RPMI7951 (cell line): Measurements from ENCODE around the gene KIF6. TPM values are rescaled to one million over a fixed set of nuclear protein-coding genes. Genes with fewer than 3 reads are reported as not detected.

Source experiments
- DNase-seq: peaks from one replicate; pipeline ENCODE4 v3.0.0-alpha.2; 2012; ENCODE audit warnings: low read depth
- total RNA-seq: library from RNA; depleted of rRNA; stranded (reverse); fragments of >200 nt; shearing (Covaris generic); gene quantifications from 2 replicates; pipeline ENCODE4 v1.2.3, GENCODE V29; 2014

The KIF6 gene
- total RNA-seq, 1 experiment from 2014 or later: 2.6 TPM

DNA sequence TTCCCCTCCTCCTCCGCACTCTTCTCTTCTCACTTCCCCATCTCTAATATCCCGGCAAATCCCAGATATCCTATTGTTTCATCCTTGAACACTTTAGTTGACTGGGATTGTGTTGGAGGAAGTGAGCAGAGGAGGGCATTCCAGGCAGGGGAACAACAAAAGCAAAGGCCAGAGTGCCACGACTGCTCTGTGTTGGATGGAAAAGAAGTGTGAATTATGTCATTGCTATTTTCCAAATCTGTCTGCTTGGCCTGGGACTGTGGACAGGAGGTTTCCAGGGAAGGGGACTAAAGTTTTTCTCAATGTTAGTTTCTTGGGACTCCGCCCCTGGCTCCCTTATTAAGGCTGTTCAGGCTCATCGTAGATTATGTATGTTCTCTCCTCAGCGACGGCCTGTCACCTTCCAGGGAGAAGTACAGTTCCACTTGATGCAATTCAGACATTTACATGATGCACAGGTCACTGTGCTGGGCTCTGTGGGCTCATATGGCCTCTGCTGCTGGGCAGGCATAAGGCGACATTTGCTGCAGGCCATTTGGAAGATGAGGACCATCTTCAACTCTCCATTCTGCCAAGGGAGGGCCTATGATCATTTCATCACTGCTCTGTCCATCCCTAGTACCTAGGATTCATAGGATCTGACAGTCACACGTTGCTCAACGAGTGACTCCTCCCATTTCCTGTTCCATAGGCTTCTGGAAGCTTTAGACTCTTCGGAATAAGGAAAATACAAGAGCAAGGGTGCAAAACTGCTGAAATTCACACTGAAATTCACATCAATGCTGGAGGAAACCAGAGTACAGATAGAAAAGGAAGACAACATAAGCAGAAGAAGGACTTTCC is 303.6 kb downstream of the KIF6 start:
- DNase-seq: no peak

DNA sequence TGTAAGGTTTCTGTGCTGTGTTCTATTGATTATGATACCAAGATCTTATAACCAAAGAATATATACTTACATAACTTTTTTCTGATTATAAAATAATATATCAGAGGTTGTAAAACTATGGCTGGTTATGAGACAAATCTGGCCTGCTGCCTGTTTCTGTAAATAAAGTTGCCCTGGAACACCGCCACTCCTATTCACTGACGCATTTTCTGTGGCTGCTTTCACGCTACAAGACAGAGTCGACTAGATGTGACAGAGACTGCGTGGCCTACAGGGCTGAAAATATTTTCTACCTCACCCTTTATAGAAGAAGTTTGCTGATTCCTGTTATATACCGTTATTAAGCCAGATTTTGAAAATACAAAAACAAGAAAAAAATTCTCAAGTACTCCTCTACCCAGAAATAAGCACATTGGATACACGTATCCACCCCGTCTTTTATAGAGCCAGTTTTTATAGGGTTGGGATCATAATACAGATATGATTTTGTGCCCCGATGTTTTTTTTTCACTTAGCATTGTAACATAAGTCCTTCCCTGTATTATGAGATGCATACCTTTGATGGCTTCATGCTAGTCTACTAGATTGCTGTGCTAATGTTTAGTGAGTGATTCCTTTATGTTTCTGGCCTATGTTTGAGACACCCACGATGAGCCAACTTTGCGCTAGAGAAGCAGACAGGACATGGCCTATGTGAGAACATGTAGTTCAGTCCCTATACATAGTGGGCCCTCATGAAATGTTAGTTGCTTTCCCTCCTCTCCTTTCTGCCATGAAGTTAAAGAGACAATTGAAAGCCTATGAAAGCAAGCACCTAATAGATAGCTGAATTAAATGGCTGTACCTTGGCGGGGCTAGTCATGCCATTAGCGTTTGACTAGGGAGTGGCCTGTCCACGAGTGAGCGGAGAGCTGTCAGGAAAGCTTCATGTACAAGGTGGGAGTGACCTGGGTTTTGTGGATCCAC is 304.6 kb downstream of the KIF6 start:
- peak; percentile 70 for DNase-seq

DNA sequence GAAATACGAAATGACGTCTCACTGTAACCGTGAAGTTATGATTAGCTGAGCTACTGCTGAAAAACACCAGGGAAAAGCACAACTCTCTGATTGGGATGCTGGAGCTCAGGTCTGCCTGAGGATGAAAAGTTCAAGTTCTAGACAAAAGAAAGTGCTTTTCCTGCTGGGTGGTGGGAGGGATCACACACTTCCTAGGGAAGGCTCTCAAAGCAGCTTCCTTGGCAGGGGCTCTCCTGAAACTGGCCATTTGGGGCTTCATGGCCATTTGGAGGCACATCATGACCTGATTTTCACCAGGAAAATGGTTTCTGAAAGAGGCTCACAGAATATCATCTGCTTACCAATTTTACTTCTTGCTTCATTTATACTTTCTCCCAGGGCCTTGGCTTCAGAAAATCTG is 305.6 kb downstream of the KIF6 start:
- DNase-seq: no peak

DNA sequence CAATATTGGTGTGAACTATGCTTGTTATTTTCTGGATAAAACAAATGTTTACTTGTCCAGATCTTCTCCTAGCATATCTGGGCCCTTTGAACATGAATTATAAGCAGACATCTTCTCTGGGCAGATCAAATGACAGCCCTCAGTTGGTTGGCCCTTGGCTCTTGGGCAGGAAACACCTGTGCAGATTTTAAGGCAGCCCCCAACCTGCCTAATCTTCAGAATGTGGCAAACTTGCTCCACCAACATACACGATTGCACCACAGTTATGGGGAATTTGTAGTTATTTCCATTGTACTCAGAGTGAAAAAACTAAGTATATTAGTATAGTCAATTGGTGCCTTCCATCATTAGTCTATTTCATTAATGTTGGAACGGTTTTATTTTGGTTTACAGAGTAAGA is 307.8 kb downstream of the KIF6 start:
- no peak for DNase-seq

DNA sequence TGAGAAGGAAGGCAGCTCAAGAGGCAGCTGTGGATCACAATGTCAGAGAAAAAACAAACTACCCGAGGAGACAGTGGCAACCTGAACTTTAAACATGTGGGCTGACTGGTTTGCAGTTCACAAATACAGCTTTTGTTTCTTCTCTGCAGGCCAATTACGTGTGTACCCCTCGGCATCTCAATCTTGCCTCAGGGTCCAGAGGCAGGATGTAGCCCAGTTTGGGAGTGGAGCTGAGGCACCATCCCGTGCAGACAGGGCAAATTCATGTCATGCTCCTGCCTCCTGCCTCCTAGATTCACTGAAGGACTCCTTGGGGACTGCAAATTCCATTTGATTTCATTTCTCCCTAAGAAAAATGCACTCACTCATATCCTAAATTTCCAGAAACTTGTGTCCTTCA is 308.5 kb downstream of the KIF6 start:
- DNase-seq: peak; percentile 99

DNA sequence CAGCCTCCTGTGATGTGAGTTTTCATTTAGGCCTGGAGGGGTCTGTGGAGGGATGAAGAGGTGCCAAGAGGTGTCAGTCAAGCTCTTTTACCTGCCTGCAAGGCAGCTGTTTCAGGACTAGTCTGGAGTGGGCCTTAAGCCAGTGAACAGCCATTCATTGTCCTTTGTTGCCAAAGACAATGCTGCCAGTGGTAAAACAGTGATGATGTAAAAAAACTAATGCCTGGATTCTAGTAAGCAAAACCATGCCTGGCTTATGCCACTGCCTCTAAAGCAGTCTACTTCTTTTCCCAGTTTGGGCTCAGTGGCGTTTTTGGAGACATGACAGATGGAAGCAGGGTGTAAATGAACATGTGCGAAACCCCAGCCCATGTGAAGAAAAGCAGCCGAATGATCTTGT is 309.2 kb downstream of the KIF6 start:
- DNase-seq: peak; percentile 41

DNA sequence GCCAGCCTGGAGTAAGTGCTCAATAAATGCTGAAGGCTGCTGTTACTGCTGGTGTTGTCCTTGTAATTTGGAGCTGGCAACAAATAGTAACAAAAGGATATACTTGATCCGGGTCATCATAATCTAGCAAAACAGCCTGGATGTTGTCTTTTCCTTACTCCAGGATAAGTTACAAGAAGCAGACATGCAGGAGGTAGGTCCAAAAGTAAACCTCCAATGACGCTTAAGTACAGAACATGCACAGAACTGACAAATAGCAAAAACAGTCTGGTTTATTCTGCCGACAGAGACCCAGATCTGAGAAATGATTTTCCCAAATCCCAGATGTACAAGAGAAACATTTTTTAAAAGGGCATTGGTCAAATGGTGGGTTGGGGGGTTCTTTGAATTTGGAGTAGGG is 309.7 kb downstream of the KIF6 start:
- DNase-seq: no peak

DNA sequence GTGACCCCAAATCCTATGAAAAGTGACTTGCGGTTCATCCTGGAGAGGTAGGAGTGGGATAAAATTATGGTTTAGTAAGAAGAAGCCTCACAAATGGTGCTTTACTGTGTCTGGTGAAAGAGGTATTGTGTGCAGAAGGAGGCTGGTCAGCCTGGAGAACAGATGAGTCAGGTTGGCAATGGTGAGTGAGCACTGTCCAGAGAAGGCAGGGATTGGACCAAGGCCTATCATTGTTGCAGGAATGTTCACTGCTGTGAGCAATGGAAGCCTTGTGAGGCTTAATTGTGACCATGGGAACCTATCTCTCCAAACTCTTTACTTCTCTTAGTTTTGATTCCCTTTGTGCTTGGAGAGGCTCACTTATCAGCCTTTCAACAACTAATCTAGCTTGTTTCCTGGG is 313.7 kb downstream of the KIF6 start:
- DNase-seq: peak; percentile 77

DNA sequence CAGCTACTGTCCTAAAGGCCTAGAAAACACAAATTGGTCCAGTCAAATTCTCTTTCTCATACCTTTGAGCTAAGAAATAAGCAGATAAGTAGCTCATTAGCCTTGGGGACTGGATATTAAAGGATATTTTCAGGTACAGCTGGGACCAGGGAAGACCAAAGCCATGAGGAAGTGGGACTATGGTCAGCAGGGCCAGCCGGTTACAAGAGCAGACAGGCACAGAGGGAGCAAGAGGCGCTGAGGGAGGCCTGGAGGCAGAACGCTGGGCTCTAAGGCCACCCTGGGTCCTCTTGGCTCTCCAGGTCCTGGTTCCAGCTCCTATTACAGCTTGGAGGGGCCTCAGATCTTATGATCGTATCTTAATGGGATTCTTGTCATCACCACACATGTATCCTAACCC is 314.2 kb downstream of the KIF6 start:
- no peak for DNase-seq

DNA sequence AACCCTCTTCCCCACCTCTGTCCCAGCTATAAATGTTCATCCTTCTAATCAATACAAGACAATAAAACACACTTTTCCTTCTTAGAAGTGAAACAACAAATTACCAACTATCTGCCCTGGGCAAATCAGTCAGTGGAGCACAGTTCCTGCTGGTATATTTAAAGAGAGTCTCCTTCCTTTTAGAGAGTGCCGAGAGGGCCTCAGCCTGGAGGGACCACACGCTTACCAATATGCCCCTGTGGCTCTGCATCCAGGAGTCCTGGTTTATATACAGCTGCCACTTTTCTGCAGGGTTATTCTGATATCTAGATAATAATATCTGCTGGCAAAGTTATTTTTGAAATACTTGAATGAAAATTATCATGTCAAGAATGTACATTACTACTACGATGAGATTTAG is 315.3 kb downstream of the KIF6 start:
- no peak for DNase-seq

DNA sequence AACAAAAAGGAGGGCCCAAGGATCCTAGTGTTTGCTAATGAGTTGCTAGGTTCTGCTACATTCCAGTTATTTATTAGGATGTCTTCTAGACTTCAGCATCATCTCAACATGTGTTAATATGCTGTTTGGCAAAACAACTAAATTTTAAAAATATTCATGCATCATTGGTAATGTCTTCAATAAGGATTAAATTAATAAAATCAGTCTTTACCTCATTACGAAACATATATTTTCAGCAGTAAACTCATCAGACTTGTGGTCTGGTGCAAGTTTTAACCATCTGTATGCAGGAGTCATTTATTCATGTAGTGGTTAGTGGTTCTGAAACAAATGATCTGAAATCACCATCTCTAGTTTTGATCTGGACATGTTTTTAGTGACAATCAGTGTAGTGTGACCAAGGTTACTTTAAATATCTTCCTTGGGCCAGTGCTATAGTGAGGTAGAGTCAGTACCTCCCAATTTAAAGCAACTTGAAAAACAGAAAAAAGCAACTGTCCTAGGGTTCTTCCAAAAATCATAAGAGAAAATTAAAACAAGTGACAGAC is 317.7 kb downstream of the KIF6 start:
- no peak for DNase-seq

DNA sequence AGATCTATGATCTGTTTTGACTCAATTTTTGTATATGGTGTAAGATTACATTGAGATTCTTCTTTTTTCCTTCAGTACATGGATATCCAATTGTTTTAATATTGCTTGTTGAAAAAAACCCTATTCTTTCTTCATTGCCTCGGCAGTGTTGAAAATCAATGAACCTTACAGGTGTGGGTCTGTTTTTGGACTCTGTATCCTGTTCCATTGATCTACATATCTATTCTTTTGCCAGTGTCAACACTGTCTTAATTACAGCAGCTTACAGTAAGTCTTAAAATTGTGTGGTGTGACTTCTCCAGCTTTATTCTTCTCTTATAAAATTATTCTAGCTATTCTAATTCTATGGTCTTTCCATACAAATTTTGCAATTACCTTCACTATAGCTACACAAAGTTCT is 320.9 kb downstream of the KIF6 start:
- no peak for DNase-seq

DNA sequence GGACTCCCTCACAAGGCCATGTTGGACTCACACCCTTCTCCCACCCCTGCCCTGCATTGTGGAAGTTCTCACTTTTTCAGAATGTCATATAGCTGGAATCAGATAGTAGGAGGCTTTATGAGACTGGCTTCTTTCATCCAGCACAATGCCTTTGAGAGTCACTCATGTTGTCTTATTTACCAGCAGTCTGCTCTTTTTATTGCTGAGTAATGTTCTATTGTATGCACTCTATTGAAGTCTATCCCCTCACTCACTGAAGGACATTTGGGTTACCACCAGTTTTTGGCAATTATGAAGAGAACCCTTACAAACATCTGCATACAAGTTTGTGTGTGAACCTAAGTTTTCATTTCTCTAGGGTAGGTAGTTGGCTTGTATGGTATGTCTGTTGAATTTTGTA is 321.9 kb downstream of the KIF6 start:
- DNase-seq: no peak

DNA sequence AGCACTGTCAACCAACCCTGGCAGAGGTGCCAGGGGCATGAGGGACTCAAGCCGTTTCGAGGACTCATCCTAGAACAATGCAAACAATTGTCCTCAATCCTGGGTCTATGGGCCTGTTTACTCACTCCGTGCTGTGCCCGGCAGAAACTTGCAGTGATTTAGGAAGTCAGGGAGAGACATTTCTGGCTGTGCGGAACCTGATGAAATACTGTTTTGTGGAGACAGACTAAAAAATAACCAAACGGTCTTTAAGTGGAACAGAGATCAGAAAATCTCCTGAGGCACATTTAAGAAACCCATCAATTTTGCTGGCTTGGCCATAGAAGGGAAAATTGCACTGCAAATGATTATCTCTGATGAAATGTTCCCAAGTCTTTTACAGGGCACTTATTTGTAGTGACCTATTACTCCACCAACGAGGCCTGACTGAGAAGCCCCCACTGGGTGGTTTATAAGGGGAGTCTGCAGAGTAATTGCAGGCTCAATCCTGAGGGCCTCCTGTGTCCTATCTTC is 322.9 kb downstream of the KIF6 start:
- peak; percentile 77 for DNase-seq

DNA sequence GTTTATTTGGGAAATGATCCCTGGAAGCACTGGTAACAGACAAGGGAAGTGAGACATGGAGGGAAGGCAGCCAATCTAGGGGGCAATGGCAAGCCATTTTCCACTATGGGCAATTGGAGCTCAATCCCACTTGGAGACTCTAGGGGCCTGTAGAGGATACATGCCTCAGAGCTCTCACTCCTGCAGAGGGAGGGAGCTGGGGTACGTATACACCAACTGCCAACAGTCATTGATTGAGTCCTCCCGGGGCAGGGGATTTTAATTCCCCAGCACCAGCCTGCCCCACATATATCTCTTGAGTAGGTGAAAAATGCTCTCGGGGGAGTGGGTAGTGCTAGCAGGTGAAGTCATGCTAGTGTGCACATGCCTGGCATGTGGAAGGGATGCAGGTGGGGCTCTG is 323.8 kb downstream of the KIF6 start:
- DNase-seq: no peak

DNA sequence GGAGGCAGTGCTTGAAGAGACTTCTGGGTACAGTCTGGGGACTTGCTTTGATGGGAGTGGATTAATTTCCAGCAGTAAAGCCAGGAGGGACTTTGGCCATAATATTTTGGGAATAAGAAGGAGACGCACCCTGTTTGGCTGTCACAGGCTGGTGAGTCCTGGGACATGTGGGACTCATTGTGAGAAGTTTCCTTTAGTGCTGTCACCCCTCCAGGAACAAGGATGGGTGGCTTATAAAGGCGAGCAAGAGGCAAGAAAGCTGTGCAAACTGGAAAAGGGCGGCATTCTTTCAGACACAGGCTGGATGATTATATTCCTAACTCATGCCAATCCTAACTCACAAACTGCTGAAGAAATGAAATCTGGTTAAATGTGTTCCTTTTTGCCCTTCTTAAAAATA is 325.2 kb downstream of the KIF6 start:
- no peak for DNase-seq

DNA sequence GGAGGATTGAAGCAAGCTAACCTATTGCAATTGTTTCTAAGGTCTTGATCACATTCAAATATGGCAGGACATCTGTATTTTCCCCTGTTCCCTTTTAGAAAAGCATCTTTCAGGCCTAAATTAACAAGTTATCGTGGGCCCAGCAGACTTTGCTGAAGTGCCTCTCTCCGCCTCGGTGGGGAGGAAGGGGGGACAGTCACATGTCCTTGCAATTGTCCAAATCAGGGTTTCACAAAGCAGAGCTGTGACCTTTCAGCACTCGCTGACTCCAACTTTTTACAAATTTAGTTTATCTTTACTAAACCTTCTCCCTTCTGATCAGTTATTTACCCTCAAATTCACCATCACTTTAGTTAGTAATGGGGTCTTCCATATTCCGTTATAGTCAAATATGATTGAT is 328.4 kb downstream of the KIF6 start:
- DNase-seq: no peak

DNA sequence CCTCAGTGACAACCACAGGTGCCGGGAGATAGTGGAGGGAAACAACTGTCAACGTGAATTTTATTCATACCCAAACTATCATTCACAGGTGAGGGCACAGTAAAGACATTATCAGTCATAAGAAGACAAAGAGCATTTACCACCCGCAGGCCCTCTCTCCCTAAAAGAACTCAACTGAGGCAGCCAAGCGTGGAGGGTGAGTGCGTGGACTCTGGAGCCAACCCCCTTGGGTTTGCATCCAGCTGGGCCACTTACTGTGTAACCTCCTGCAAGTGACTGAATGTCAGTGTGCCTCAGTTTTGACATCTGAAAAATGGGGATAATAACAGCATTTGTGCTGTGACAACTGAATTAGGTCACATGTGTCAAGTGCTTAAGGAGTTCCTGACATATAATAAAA is 332.1 kb downstream of the KIF6 start:
- DNase-seq: no peak

DNA sequence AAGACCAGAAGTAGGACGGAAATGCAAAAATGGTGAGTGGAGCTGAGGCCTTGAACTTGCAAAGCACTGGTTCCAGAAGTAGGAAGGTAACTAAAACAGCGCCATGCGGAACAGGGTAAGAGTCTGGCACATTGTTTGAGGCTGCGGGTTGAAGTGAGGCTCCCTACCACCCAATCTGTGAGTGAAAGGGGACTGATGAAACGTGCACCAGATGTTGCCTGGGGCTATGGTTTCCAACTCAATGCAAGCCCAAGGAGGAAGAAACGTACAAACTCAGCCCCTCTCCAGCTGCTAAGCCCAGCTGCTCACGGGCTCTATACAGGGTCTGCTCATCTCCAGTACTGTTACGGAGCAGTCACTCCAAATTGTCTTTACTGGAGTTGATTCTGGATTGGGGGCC is 334.0 kb downstream of the KIF6 start:
- DNase-seq: peak; percentile 30

DNA sequence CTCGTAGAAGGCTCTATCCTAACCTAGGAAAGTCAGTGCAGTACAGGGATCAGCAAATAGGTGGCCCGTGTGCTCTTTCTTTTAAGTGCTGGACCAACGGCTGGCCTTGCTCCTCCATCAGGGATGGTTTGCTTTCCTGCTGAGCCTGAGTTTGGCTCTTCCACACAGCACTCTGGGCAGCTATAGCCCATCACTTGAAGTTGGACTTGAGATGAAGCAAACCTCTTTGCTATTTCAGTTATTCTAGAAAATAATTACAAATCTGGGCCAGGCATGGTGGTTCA is 335.8 kb downstream of the KIF6 start:
- peak; percentile 61 for DNase-seq

DNA sequence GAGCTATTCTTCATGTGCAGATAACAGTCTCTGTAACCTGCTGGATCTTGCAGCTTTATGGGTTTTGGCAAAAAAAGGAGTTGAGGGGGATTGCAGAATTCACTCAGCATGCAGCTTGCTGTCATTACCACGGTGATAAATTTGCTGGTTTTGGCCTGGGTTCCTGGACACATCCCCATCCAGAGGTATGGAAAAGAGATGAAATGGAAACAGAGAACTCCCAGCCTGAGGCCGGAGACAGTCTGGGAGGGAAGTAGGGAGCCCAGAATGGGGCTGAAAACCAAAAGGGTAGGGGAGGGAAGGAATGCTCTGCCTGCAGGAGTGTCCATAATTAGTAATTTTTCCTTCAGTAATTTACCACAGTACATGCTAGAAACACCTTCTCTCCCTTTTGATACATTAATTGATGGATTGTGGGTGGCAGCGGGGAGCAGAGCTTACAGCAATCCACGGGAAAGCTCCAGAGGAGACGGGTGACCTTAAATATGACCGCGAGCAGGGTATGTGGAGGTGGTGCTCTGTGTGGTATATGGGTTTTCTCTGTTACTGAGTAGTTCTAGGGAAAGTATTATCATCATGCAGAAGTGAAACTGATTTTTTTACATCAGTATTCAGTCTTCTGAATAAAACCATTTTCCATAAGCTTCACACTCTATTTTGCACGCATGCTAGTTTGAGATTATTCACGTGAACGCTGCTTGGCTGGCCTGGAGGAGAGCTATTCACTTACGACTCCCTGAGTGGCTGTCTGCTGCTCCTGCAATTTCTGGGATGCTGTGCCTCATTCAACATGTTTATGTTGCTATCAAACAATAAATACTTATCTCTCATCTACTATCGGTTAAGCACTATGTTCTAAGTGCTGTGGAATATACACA is 336.4 kb downstream of the KIF6 start:
- peak; percentile 57 for DNase-seq

DNA sequence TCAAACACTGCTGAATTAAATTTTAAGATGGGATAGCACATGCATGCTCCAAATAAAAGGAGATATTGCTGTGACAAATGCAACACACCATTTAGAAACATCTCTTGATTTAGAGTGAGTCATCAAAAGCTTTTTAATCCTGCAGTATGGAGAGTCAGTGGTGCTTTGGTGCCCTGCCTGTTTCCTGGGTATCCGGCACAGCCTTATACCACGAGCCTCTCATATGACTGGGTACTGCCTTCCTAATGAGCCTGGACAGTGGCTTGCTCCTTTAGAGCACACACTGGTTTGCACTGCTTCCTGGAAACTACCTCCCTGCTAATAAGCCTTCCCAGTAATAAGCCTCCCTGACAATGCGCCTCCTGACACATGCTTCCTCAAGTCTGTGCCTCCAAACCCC is 337.4 kb downstream of the KIF6 start:
- DNase-seq: peak; percentile 69
